Measurements from ENCODE around the gene RAB36.

RAB36 gene

DNA sequence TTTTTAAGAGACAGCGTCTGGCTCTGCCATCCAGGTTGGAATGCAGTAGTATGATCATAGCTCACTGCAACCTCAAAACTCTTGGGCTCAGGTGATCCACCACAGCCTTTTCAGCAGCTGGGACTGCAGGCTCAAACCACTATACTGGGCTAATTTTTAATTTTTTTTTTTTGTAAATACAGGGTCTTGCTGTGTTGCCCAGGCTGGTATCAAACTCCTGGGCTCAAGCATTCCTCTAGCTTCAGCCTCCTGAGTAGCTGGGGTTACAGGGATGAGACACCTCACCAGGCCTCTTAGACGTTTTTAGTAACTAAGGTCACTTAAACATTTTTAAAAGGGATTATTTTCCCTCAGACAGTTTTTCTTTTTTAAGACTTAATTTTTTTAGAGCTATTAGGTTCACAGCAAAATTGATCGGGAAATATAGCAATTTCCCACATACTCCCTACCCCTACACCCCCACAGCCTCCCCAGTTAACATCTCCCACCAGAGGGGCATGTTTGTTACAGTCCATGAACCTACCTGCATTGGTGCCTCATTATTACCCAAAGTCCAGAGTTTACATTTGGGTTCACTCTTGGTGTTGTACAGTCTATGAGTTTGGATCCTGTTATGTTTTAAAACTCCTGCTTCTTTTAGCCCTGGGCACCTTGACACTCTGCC, 39.0 kb downstream of the RAB36 start:
- no peak for DNase-seq

DNA sequence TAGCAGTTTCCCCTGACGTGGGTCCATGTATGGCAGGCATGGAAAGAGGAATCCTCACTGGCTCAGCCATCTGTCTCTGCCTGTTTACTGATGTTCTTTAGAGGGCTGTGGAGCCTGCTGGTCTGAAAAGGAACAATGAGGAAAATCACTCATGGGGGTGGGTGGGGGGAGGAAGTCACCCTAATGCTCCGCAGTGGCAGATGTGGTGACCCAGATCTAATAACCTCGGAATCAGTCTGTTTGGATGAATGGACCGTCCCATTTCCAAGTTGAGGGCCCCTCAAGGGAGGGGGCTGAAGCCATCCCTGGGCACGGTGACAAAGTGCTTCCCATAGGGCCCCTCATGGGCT, 39.5 kb downstream of the RAB36 start:
- no peak for DNase-seq

- no peak for DNase-seq
Measured at GRCh38 chr22:23187211-23187610, 41.9 kb downstream of the RAB36 start.

- no peak for DNase-seq
Measured at GRCh38 chr22:23187871-23188700, 42.8 kb downstream of the RAB36 start.

DNA sequence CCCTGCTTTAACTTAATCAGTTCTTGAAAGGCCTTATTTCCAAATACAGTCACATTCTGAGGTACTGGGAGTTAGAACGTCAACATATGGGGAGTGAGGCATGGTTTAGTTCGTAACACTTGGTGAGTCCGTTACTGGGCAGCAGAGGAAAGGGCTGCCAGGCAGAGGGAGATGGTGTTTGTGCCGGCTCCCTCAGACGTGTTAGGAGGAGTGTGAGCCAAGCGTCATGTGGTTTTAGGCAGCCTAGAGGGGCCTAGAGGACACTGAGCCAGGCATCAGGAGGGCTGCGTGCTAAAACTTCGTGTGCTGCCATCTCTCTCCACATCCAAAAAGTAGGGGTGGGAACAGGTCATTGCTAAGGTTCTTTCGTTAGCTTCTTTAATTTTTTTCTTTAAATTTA, 45.2 kb downstream of the RAB36 start:
- DNase-seq: no peak

DNA sequence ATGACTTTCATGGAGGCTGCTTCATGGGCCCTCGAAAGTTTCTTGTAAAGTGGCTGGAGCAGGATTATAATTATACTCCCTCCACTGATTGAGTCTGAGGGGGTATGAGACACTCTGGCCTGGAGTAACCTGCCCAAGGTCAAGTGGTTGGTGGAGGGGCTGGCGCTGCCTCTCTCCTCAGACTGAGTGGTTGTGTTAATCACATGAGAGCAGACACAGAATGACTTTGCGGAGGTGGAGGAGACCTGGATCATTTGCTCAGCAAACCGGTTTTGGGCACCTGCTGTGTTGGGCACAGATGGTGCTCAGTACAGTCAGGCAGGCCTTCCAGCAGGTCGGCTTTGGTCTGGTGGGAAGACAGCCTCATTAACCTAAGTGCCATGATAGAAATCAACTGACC, 46.9 kb downstream of the RAB36 start:
- DNase-seq: no peak

DNA sequence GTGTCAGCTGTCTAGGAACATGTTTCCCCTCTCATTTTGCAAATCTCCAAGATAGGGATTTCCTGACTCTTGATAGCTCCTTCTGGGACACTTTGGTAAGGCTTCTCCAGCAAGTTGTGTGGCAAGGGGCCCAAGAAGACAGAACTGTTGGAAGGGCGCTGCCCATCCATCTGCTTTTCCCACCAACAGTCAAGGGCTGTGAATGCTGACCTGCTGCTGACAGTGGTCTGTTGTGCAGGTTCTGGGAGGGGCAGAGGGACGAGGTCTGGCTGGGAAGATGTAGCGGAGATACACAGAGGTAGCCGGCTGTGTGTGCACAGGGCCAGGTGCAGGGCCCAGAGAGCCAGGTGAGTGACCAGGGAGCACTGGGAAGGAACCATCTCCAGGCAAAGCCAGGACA, 47.3 kb downstream of the RAB36 start:
- DNase-seq: no peak

DNA sequence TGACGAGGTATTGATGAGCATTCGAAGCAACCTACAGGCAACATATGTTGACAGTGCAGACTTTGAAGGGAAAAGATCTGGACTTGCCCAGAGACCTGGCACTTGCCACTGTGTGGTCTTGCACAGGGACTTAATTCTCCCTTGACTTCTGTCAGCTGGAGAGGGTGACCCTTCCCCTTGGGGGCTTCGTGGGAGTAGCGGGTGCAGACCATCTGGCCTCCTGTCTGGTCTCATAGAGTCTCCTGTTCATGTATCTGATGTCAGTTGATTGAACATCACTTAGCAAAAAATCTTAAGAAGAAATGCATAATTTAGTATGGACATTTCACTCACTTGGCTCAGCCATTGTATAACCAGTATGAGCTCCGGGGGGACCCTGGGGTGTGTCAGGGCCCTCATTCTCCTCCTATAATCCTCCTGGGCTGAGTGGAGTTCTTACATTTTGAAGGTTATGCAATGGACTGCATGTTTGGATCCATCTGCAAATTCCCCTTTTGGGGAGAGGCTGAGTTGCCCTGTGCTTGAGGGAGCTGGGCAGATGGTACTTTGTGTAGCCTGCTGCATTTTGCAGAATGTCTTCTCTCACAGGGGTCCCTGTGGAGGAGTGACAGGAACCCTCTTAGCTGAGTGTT, 48.0 kb downstream of the RAB36 start:
- DNase-seq: no peak

- DNase-seq: no peak
Measured at GRCh38 chr22:23193882-23194281, 48.6 kb downstream of the RAB36 start.

- no peak for DNase-seq
Measured at GRCh38 chr22:23196165-23196564, 50.9 kb downstream of the RAB36 start.

- DNase-seq: no peak
Measured at GRCh38 chr22:23197836-23198235, 52.6 kb downstream of the RAB36 start.

DNA sequence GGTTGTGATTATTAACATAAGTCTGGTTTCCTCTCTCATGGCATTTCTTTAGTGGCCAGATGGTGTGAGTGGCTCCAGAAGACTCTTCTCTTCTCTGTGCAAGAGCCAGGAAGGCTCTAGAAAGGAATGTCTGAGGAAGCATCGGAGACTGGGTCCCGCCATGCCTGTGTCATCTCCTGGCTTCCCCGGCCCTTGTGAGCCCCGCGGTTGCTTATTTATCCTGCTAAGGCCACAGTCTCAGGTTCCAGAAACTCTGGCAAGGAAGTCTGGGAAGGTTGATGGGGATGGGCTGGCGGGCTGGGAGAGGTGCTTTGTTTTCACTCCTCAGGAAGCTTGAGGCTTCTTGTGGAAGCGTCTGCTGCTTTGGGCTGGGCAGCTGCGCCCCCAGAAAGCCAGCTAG, 53.9 kb downstream of the RAB36 start:
- no peak for DNase-seq

DNA sequence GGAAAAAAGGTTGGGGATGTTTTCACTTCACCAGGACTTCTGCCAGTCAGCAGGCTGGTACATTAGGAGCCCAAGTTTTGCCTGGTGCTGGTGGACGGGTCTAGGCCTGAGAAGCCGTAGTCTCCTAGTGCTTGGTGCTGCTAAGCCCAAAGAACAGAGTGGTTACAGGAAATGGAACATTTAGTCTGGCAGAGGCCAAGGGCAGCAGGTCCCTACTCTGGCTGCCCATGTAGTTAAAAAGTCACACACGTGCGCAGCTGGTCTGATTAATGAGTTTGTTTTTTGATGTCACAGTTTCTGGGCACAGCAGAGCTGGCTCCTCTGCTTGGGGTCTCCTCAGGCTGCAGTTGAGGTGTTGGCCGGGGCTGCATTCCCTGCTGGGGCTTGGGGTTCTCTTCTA, 55.6 kb downstream of the RAB36 start:
- no peak for DNase-seq

DNA sequence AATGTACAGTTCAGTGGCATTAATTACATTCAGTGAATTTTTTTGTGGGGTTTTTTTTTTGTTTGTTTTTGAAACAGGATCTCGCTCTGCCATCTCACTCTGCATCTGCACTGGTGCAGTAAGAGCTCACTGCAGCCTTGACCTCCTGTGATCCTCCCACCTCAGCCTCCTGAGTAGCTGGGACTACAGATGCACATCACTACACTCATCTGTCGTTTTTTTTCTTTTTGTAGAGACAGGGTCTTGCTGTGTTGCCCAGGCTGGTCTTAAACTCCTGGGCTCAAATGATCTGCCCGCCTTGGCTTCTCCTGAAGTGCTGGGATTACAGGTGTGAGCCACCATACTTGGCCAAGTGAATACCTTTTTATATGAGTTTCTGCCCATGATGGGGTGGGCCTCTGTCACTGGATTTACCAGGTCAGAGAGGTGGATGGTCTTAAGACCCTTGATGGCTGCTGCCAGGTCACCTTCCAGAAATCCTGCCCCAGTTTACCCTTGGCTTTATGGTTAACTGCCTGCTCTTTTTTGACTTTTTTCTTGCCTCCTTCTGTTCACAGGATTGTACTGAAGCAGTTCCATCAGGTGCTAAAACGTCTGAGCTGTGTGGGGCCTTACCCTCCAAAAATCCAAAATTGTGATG, 57.7 kb downstream of the RAB36 start:
- DNase-seq: no peak

DNA sequence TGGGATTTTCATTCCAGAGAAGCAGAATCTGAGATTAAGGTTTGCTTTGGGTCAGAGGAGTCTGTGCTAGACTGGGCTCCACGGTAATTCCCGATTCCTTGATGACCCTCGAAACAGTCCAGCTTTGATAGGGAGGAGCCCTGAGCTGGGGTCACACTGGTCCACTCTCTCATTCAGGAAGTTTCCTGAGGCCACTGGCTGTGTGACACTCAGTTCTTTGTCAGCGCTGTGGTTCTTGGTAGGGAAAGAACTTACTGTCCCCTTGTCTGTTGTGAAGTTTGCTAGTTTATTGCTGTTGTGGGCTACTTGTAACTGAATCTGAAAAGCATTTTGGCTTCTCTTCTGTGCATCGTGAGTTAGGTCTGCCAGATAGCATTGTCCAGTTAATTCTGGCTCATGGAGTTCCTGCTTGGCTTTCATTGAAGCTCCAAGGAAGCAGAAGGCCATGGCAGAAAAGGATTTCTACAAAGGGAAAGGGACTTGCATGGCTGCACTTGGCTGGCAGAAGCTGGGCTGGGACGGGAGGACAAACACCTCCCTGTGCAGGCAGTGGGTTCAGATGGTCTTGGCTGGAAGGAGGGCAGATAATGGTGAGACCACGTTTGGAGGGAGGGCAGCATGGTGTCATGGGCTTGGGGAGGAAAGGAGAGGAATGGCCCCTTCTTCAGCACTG, 58.3 kb downstream of the RAB36 start:
- DNase-seq: no peak

DNA sequence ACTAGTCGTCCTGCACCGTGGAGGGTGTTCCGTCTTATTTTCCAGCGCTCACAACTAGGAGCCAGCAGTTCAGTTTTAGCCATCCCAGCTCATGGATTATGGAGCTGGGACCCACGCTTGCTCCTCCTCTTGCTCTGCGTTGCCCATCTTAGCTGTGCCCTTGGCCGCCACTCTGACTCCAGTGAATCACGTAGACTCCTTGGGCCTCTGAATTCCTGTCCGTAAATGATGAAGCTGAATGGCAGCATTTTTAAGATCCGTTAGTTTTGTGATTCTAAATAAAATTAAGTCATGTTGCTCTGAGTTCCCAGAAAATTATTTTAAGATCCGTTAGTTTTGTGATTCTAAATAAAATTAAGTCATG, 58.8 kb downstream of the RAB36 start:
- DNase-seq: no peak

DNA sequence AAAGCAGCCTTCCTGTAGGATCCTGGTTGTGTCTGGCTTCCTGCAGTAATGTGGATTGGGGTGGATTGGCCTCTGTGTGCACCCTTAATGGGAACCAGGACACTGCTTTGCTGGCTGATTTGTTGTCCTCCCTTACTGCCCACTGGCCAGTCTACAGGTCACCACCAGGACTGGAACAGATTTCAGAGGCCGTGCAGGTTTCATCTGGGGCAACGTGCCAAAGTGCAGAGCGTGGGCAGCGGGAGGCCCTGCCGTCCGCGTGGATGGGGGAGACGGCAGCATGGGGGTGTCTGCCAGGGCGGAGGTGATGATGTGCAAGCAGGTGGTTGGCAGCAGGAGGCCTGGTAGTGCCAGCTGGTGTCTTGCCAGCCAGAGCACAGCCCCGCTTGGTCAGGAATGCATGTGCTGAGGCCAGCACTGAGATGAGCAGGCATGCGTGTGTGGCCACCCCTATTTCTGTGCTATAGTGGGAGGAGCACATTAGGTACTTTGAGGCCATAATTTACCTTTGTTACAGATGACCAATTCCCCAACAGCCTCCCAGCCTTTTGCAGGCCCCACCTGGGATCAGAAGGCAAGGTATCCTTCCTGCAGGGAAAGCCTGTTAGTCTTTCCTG, 59.4 kb downstream of the RAB36 start:
- no peak for DNase-seq

- DNase-seq: no peak
Measured at GRCh38 chr22:23205339-23206049, 60.2 kb downstream of the RAB36 start.

DNA sequence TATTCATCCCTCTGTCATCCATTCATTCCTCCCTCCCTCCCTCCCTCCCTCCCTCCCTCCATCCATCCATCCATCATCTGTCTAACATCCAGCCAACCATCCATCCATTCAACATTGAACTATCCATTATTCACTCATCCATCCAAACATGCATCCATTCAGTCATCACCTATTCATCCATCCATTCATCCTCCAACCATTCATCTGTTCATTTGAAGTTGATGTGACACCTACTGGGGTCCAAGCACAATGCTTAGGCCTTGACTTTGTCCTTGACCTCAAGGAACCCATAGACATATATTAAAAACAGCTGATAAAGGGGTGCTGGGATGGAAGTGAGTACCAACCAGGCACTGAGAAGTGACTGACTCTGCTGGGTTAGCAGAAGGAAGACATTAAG, 61.6 kb downstream of the RAB36 start:
- DNase-seq: no peak

- DNase-seq: no peak
Measured at GRCh38 chr22:23207729-23208393, 62.6 kb downstream of the RAB36 start.

GRCh38 chr22:23210428-23211170, 65.3 kb downstream of the RAB36 start:
- DNase-seq: no peak

All from activated CD8-positive, alpha-beta memory T cell treated with anti-CD3 and anti-CD28 coated beads for 24 hours (primary cell).